GM21381 (cell line): Measurements from ENCODE around the gene IFRD1.

Source experiments
- ATAC-seq: cut with Tn5 transposase; IDR thresholded peaks from one replicate; pipeline ENCODE4 v1.9.1; 2021; ENCODE audit warnings: mild to moderate bottlenecking, moderate library complexity; ENCODE audit not compliant: unreplicated experiment

The IFRD1 gene

DNA sequence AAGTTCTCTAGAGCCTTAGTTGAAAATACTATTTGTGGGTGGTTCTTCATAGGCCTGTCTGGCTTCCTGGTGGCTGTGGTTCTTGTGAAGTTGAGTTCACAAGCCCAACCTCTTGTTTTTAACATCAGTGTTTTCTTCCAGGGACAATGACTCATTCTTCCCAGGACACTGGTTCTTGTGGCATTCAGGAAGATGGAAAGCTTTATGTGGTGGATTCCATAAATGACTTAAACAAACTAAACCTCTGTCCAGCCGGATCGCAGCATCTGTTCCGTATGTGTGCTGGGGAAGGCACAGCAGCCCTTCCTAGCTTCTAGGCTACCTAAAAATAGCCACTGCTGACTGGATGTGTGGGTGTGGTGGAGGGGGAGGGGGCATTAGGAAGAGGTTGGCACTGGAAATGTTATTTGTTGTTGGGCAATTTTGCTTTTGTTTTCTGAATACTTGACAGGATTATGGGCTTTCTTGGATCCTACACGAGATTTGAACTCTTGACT lies 34.5 kb downstream of the IFRD1 start:
- no peak for ATAC-seq

DNA sequence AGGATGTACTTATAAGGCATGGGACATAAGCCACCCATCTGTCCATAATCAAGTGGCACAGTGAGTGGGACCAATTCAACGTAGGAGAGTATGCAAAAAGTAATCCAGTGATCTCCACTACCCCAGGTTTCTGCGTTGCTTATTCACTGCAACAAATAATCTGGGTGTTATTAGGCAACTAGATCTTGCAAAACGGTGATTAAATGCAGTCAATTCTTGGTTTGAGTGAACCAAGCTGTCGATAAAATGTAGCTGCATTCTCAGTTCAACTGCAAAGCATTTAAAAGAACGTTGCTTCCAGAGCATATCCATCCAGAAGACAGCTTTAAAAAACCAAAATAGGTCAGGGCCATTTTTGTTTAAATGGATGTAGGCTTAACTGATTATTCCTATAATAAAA lies 35.5 kb downstream of the IFRD1 start:
- no peak for ATAC-seq

DNA sequence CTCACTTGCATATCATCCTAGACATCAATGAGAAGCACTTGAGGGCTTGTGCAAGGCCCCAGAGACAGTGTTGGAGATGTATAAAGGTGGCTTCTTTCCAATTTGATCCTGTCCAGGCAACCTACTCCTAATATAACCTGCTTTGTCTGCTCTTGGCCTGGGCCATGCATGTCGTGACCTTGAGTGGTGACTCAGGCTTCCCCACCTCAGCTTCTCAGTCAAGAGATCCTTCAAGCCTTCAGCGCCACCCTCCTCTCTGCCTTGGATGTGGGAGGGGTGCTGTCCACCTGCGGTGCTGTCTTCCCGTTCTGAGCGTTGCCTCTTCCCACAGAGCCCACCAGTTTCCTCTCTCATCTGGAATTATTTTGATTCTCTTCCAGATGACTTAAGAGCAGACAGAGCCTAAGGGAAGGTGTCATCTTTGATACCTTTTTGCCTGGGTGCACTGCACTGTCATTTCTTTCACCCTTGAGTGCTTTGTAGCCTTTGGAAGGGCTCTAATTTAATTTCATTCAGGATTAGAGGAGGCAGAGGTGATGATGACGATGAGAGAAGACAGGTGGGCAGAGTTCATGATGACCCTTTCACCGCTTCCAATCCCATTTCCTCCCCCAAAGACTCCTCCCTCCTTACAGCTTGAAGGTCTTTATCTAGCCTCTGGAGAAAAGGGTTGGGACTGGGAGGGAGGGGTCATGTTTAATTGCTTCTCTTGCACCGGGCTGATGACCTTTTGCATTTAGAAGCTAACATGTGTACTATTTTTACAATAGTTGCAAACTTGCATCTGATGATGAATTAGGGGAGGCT lies 37.4 kb downstream of the IFRD1 start:
- ATAC-seq: no peak

DNA sequence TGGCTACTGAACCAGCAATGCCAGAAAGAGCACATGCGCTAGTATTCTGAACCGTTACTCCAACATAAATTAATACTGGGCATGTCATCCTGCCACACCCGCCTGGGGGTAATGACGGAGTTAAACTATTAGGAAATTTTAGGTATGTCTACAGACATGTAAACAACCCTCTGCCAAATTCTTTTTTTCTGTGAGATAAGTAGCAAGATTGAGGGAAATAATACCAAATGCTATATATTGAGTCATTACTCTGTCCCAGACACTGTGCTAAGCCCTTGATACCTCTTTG lies 37.9 kb downstream of the IFRD1 start:
- no peak for ATAC-seq

DNA sequence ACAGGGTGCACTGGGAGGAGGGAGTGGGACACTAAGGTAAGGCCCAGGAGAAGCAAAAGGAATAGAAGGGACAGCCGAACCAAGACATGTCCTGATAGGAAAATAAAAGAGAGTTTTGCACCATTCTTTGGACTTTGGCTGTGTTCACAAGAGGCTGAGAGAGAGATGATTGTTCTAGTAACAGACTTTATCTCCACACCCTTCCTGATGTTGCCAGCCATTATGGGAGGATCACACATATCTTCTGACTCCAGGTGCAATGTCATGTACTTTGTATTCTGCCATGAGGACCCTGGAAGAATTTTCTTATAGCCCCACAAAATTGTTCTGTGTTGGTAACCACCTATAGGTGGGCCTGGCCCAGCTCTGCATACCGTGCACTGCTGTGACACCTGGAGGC lies 41.9 kb downstream of the IFRD1 start:
- ATAC-seq: no peak

DNA sequence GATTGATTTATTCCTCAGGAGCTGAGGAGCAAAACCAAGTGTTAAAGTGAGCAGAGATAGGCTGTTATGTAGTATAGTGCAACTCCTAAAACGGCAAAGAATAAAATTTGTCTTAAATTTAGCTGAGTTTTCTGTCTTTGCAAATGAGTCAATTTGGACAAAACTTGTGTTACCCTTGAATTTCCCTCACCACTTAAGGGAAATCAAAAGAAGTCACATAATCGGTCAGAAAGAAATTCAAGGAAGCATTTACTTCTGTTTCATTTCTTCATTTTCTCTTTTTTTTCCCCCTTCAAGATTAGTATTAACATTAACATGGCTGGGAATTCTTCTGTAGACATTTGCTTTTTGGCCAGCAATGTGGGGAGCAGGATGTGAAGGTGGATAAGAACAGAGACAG lies 44.4 kb downstream of the IFRD1 start:
- ATAC-seq: no peak

DNA sequence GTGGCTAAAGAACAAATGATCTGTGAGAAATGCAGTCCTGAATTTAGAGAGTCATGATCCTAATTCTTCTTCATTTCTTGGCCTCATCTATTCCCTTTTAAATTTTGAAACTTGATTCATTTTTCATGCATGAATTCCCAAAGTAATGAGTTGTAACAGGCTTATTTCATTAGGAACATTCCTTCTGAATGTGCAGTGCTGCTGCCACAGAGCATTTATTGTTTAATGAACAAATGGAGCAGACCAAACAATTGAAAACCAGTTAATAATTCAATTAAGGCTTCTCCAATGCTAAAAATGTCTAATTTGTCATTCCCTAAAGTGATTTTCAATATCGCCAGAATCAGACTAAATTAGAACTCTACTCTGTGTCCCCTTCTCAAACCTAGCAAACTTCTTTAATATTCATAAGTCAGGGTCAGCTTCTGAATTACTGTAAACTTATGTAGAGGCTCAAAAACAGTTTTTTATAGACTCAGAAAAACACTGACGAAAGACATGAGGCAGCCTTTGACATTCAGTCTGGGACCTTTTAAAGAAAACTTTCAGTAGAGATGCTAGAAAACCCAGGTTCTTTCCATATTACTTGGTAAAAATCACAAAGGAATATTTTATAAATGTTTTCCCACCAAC lies 45.0 kb downstream of the IFRD1 start:
- no peak for ATAC-seq

DNA sequence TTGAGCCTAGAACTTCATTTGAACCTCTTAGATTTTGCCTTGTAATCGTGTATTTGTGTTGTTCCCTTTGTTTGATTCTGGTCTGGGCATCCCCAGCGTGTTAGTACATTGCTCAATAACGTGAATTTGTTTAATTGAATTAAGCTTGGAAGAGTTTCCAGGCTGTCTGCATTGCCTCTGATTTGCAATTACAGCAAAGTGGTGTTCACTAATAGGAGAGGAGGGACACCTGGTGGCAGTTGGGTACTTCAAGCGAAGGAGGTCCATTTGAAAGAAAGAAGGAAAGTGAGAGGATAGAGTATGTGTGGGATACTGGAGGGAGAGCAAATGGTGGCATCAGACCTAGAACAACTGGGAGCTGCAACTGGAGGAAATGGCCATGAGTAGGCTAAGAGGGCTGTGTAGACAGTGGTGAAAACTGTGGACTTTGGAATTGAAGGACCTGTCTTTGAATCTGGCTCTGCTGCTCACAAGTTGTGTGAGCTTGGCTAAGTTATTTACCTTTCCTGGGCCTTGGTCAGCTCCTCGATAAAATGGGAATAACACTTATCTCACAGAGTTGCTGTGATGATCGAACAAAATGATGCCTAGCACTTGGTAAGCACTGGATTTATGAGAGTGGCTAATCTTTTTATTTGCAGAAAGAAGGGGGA lies 45.7 kb downstream of the IFRD1 start:
- peak; percentile 39 for ATAC-seq

DNA sequence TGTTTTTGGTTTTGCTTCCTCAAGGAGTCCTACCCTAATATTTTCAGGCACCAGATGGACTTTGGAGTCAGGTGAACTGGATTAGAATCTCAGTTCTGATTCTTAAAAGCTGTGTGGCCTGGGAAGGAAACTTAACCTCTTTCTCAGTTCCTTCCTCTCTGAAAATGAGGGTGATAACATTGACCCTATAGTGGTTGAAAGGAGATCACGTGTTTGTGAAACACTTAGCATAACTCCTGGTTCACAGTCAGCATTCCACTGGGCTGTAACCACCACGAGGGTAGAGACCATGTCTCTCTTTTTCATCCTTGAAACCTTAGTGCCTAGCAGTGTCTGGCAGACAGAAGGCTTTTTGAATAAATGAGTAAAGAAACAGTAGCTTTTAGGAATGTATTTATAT lies 47.2 kb downstream of the IFRD1 start:
- peak; percentile 81 for ATAC-seq

DNA sequence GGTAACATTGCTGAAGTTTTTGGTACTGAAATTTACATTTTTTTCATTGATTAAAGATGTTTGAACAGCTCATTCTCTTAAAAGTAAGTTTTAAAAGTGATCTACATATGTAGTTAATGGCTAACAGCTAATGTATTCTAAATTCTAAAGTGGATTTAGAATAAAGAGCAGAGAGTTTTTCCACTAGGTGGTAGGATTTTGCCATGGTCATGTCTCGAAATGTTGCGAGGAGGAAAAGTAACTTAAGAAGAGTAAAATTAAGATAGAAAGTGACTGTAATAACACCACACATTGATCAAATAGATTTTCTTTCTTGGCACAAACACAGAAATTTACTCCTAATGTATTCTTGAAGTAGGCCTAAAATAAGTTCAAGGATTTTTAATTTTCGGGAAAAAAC lies 50.4 kb downstream of the IFRD1 start:
- ATAC-seq: no peak

DNA sequence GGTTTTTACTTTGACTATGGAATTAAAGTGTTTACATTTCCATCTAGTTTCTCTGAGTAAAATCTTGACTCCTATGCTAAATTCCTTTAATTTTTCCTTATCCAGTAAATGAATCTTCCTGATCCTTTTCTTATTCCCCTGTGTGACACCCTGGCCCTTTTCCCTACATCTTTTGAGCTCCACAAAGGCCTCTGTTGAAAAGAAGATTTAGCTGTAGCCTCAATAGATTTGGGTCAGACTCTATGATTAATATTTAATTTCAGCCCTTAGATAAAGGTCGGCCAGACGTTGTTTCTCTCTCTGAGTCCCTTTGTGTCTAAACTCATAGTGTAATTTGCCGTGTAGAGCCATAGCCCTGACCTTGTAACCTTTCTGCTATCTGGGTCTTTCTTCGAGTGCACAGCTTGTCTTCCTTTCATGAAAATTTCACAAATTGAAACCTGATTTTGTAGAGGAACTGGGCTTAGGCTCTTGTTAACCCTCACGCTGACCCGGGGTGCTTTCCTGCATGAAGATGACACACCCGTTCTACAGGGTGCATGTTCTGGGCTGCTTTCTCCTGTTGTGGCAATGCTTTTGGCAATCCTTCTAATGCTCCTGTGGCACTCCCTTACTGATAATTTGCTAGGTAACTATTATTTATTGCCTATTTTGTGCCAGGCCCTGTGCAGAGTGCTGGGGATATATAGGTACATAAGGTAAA lies 51.7 kb downstream of the IFRD1 start:
- ATAC-seq: no peak

DNA sequence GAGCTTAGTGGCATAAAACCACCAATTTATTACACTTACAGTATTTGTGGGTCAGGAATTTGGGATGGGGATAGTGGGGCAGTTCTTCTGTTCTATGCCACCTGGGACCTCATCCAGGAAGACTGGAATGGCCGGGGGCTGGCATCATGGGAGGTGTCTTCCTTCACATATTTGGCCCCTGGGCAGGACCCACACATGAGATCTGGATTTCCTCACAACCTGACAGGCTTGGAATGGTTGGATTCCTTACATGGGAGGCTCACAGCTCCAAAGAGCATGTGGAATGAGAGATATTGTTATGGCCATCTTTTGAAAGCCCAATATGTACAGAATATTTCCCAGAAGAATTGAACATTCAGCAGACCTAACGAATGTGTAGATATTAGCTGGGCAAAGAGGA lies 52.4 kb downstream of the IFRD1 start:
- no peak for ATAC-seq

DNA sequence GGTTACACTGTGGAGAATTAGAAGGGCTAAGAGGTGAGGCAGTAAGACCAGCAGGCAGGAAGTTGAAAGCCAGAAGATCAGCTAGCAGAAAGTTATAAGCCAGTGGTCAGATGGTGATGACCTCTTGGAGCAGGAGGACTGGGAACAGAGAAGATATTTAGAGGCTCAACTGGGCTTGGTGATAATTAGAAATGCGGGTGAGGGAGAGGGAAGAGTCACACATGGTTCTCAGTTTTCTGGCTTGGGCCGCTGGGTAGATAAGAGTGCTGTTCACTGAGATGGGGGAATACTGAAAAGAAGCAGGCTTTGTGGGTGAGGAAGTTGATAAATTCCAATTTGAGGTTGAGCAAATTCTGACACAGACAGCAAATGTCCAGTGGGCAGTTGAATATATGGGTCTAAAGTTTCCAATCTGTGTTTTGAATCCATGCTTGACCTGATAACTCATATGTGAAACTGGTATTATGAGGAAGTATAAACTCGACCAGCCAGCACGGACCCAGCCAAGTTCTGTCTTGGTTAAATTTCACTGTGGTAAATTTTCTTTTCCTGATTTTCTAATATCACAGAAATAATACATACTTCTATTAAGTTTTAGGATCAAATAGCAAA lies 53.2 kb downstream of the IFRD1 start:
- ATAC-seq: no peak

DNA sequence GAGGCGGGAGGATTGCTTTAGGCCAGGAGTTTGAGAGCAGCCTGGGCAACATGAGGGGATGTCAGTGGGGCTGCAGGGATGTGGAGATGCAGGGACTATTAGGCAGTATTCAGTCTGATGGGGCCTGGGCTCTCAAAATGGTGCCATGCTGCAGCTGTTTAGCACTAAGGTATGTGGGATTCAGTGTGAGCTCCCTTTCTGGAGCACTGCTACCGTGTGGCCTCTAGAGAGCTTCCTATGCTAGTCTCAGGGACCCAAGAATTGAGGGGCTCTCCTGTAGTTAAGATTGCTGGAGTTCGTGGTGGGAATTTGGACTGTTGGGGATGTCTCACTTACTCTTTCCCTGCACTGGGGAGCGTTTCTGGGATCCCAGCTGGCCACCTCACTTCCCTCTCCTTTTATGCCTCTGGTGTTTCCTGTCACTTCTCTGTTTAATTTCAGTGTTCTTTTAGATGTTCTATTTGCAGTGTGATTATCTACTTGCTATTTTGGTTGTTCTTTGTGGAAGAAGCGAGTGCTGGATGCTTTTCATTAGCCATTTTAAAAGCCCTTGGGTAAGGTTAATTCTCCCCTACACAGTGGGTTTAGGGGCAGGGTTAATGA lies 53.9 kb downstream of the IFRD1 start:
- ATAC-seq: no peak

DNA sequence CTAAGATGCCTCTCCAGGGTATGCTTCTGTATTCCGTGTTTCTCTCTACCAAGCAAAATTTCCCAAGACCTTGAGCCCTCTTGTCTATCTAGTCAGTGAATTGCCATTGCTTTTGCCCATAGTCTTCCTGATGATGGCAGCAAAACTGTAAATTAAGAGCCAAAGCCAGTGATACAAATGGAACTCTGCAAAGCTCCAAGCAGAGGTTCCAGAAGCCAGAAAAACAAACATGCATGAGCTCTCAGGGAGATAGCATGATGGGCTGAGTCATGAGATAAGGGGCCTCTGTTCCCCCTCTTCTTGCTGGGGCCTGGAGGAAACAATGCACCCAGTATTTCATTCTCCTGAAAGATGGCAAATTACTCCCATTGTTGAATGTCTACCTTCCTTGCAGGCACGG lies 55.2 kb downstream of the IFRD1 start:
- no peak for ATAC-seq

DNA sequence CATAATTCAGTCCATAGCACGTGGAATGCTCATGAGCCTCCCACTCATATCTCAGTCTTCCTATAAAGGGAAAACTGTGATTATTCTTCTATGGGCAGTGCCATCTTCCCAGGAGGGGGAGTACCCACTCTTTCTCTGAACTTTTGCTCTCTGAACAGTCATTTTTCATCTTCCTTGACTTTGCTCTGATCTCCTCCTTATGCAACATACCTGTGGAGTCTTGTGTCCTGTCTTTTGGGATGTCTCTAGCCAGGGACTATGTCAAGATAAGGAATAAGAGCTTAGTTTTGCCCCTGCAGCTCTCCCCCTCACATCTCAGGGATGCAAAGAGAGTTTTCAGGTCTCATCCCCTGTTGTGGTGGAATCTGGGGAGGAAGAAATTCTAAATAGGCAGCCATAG lies 58.1 kb downstream of the IFRD1 start:
- no peak for ATAC-seq

DNA sequence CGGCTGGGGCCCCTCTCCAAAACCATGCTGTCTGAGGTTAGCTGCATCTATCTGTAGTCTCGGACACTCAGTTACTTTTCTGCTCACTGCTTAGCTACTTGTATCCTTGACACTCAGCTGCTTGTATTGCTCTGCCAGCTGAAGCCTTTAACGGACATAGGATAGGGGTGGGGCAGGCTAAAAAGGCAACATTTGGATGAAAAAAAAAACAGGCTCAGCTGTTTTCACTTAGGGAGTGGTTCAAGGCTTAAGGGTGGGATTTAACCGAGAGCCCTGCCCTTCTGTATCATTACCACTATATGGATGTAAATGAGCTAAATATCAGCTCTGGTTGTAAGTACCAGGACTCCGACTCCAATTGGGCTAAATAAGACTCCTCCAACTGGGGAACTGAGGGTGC lies 59.1 kb downstream of the IFRD1 start:
- no peak for ATAC-seq

DNA sequence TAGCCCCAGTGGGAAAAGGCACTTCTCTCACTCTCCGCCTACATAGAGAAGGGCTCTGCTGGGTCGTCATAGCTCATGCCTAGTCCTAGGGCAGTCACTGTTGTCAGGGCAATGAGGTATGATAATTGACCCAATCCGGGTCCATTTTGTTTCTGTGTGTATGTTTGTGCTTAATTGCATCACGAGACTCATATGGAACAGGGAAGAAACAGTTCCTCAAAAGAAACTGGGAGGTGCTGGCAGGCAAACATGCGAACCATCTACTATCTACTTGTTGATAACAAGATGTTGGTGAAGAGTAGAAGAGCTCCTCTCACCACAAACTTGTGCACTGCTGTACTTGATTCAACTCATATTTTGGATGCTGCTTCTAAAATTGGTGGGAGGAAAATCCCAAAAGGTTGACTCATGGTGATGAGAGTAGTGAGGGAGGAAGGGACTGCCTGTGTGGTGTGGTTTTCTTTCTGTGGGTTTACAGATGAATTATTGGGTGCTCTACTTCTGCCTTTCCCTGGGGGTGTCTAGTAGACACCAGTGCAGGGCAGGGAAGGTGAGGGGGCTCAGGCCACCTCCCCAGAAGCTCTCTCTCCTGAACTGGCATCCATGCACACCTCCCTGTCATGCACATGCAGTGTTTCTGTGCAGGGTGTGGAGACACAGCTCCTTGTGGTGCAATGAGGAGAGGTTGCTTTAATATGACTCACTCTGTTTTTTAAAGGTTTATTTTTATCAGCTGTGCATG lies 59.9 kb downstream of the IFRD1 start:
- ATAC-seq: no peak

DNA sequence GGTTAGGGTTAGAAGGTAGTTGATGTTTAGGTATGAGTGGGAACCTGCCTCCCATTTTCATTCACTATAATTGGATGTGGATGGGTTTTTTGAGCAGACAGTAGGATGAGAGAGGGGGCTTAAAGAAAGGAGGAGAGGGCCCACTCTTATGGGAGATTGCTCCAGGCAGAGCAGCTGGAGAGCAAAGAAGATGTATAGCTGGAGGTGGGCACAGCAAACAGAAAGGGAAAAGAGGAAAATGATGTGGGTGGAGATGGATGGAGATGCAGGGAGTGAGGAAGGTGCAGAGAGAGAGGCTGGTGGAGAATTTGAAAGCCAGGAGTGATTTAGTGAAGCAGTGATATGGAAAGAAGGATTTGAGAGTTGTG lies 60.5 kb downstream of the IFRD1 start:
- ATAC-seq: no peak
